ENCODE data around the gene TAF1D. TPM values are rescaled to one million over a fixed set of nuclear protein-coding genes. Genes with fewer than 3 reads are reported as not detected.
A peak's percentile ranks its signal among the peaks of the same experiment; 100 is the strongest.
"Not testable (repeated sequence)": the region's sequence is repeated elsewhere in the genome, so short reads cannot be mapped to it uniquely, and the experiment has no call there.

The TAF1D gene, protein sequence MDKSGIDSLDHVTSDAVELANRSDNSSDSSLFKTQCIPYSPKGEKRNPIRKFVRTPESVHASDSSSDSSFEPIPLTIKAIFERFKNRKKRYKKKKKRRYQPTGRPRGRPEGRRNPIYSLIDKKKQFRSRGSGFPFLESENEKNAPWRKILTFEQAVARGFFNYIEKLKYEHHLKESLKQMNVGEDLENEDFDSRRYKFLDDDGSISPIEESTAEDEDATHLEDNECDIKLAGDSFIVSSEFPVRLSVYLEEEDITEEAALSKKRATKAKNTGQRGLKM
- polyA plus RNA-seq (ENCODE audit: insufficient read length in 4 of 4) = 100 to 1,000 TPM; 108 to 141 (median 128) TPM

DNA sequence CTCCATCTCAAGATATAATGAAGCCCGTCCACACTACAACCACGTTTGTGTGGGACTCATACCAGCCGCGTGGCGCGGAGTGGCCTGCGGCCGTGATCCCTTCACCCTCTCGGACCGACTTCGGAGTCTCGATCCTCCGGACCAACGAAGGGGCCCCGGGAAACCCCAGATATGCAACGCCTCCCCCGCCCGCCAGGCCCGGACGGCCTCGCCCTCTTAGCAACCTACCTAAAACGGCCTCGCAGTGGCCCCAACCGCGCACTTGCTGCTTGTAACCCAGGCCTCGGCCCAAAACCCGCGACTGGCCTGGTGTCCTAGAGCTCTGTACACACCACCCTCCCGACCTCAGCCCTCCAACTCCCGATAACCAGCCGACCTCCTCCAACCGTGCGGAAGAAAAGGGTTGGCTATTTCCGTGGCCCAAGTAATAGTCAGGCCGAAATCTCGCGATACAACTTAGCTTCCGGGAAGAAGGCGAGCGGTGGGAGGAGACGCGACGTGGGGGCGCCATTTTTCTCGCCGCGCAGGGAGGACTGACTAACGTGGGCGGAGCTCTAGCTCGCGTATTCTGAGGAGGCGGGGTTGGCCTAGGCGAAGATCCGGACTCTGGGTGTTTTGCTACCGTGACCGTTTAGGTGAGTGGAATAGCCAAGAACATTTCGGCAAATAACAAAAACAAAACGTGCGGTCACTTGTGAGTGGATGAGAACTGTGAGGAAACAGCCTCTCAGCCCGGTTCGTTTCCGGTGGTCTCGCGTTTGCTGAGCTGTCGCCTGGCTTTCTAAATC is at the start of gene TAF1D, which contains the start of gene C11orf54:
TAF1D (minus strand) TSS at position 402 of the 788 bp plus-strand sequence. CDS start 2,191 bp downstream, outside the sequence.
C11orf54 (plus strand) TSS at position 579 of the 788 bp plus-strand sequence. CDS start 5,722 bp downstream, outside the sequence.
- DNase-seq (ENCODE audit: low read depth in 4 of 4, low spot score in 3 of 4) = peak; percentile 98 to 99 (median 98)

GRCh38 chr11:93784935-93785360 is 43.7 kb upstream of the TAF1D start:
- DNase-seq (ENCODE audit: low read depth in 4 of 4, low spot score in 3 of 4) = peak in 2 of 4 donors; percentile 1 to 3

DNA sequence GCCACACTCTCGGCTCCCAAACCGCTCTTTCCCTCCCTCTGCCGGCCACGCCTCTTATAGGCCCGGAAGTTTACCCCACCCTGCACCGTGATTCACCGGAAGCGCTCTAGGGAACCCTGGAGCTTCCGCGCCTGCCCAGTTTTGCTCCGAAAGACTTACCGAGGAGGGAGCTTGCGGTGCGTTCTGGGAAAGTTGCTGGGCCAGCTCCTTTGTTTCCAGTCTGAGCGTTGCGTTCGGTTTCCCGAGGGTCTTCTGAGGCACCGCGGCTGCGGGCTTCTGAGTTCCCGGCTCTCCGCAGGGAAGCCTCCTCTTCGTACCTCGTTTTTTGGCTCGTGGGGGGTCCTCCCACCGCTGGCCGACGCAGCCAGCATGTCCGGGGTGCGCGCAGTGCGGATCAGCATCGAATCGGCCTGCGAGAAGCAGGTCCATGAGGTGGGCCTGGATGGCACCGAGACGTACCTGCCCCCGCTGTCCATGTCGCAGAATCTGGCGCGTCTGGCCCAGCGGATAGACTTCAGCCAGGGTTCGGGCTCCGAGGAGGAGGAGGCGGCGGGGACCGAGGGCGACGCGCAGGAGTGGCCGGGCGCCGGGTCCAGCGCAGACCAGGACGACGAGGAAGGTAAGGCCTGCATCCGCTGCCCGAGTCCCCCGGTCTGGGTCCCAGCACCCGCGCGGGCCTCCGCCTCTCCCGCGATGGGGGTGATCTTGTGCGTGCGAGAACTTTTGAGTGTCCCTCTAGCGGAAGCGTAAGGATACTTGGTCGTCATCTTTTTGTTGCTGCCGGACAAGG is 43.0 kb upstream of the TAF1D start, which contains the start of gene MED17:
MED17 (plus strand) TSS at position 138 of the 790 bp plus-strand sequence; CDS start at position 370, 232 bp downstream.
- DNase-seq (ENCODE audit: low read depth in 4 of 4, low spot score in 3 of 4) = peak; percentile 84 to 91 (median 90)

DNA sequence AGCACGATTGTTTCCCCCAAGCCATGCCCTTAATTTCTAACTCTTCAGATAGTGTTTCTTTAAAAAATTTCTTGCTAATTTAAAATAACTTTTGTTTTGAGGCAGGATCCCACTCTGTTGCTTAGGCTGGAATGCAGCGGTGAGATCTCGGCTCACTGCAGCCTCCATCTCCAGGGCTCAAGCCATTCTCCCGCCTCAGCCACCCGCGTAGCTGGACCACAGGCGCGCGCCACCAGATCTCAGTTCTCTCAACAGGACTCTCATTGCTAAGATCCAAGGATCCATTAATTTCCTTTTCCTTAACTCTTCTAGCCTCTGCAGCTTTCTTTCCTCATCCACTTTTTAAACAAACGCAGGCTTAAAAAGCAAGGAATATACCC is 42.5 kb upstream of the TAF1D start:
- peak in 1 of 4 donors; percentile 0 for DNase-seq (ENCODE audit: low read depth in 4 of 4, low spot score in 3 of 4)

GRCh38 chr11:93783362-93783761 is 42.1 kb upstream of the TAF1D start:
- no peak for DNase-seq (ENCODE audit: low read depth in 4 of 4, low spot score in 3 of 4)

GRCh38 chr11:93775289-93775688 is 34.0 kb upstream of the TAF1D start:
- DNase-seq (ENCODE audit: low read depth in 4 of 4, low spot score in 3 of 4) = no peak

- not testable (repeated sequence) for DNase-seq (ENCODE audit: low read depth in 4 of 4, low spot score in 3 of 4)
Measured at GRCh38 chr11:93774560-93774959, 33.3 kb upstream of the TAF1D start.

GRCh38 chr11:93773601-93774200 is 32.4 kb upstream of the TAF1D start:
- DNase-seq (ENCODE audit: low read depth in 4 of 4, low spot score in 3 of 4) = no peak

DNA sequence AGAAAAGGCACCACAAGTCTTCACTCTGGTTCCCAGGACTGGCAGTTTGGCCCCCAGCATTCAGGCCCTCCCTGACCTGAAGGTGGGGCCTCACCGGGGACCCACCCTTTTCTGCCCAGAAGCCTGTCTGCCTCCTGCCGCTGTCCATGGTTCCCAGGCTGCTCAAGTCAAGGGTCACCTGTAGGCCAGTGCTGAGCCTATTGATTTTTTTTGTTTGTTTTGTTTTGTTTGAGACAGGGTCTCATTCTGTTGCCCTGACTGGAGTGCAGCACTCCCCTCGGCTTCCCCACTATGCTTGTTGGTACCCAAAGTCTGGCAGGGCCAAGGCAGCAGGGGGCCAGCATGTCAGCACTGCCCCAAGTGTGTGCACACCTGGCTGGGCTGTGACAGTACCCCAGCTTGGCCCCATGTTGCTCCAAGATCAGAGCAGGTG is 31.8 kb upstream of the TAF1D start:
- DNase-seq (ENCODE audit: low read depth in 4 of 4, low spot score in 3 of 4) = no peak

- no peak for DNase-seq (ENCODE audit: low read depth in 4 of 4, low spot score in 3 of 4)
Measured at GRCh38 chr11:93772123-93772522, 30.8 kb upstream of the TAF1D start.

DNA sequence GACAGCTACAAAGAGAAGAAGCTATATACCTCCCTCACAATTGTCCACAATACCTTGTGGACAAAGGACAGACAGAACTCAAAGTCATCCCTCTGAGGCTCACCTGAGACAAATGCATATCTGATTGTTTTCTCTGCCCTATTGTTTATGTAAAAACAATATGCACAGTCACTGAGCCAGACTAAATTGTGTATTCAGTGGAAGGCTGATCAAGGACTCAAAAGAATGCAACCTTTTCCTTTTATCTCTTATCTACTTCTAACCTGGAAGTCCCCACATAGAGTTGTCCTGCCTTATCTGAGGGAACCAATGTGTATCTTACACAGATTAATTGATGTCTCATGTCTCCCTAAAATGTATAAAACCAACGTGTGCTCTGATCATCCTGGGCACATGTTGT is 28.9 kb upstream of the TAF1D start:
- no peak for DNase-seq (ENCODE audit: low read depth in 4 of 4, low spot score in 3 of 4)

GRCh38 chr11:93767018-93767417 is 25.7 kb upstream of the TAF1D start:
- DNase-seq (ENCODE audit: low read depth in 4 of 4, low spot score in 3 of 4) = no peak

DNA sequence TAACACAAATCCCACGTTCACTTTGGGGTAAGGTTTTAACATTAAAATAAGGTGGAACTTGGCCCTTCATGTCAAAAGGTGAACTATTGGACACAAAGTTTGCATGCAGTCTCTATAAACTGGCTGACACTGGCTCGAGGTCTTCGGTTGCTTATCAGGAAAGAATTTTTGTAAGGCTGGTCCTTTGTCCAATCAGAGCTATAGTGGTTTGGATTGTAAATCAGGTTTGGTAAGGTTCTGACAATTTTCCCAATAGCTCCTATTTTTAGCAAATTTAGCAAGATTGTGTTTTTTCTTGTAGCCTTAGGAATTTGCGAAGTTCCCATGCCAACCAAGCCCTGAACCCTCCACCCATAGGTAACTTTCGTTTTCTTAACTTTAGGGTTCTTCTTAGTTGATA is 25.2 kb upstream of the TAF1D start:
- no peak for DNase-seq (ENCODE audit: low read depth in 4 of 4, low spot score in 3 of 4)

- DNase-seq (ENCODE audit: low read depth in 4 of 4, low spot score in 3 of 4) = no peak
Measured at GRCh38 chr11:93765551-93765950, 24.3 kb upstream of the TAF1D start.

DNA sequence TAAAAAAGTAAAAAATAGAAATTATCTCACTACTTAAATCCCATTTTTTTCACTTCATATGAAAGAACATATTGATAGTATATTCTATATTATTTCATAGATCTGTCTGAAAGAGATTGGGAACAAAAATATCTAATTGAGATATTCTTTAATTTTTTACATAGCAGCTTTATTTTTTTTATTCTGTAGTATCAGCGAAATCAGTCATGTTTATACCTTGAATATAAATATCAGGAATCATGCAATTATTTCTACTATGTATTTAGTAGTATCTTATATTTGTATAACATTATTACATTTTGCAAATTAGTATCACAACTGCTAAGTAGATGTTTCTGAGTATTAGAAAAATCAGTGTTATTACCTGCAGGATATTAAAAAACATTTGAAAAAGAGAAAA is 20.6 kb upstream of the TAF1D start:
- no peak for DNase-seq (ENCODE audit: low read depth in 4 of 4, low spot score in 3 of 4)

- DNase-seq (ENCODE audit: low read depth in 4 of 4, low spot score in 3 of 4) = not testable (repeated sequence)
Measured at GRCh38 chr11:93759123-93759522, 17.8 kb upstream of the TAF1D start.

DNA sequence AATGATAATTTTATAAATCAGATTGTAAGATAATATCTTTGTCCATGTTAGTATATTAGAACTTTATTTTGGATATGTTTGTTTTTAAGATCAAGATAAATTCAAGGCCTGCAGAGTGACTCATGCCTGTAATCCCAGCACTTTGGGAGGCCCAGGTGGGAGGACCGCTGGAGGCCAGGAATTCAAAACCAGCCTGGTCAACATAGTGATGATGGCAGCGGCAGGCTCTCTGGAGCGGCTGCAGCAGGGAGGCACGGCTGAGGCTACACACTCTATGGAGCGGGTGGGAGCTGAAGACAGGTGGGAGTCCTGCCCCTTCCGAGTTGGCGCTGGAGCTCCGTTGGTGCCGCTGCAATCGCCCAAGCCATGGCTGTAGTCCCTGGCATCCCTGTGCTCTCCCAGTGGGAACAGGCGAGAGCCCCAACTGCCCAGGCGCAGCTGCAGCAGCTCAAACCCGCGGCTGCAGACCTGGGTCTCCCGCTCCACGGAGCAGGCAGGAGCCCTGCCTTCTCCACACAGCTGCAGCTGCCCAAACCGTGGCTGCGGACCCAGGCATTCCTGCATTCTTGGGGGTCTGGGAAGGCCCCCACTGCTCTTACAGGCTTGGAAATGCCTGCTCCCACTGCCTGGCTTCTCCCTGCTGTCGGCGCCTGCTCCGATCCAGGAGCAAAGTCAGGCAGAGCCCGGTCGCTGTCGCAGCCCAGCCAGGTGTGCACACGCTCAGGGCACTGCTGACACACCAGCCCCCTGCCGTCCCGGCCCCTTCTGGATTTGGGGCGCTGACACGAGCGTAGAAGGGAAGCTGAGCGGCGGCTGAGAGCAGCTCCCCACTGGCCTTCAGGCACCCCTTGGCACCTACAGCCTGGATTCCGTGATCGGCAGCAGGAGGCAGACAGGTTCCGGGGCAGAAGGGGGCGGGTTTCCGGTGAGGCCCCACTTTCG is 16.9 kb upstream of the TAF1D start:
- DNase-seq (ENCODE audit: low read depth in 4 of 4, low spot score in 3 of 4) = no peak

DNA sequence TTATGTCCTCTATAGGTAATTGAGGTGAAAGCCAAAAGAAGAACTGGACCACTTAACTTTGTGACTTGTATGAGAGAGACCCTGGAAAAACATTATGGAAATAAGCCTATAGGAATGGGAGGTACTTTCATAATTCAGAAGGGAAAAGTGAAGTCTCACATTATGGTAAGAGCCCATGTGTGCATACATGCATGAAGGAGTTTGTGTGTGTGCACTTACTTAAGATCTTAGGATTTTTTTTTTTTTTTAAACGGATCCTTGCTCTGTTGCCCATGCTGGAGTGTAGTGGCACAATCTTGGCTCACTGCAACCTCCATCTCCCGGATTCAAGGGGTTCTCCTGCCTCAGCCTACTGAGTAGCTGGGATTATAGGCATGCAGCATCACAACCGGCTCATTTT is 16.0 kb upstream of the TAF1D start:
- DNase-seq (ENCODE audit: low read depth in 4 of 4, low spot score in 3 of 4) = no peak

DNA sequence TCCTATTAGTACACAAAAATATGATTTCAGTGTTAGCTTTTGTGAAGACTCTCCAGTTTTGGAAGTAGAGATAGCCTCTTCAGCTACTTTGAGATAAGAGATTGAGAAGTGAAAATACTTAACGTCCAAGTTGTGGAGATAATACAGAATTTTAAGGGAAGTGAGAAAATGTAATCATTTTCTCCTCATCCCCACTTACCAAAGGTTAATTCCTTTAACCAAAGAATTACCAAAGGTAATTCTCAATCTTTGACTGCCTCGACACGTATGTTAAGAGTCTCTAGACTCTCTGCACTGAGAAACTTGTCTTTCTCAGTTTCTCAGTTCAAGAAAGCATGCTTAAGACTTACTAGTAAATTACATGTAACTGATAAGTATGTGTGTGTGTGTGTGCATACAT is 15.5 kb upstream of the TAF1D start:
- DNase-seq (ENCODE audit: low read depth in 4 of 4, low spot score in 3 of 4) = no peak
